ENCODE results near the gene KIRREL3.
"Not testable (repeated sequence)": the region's sequence is repeated elsewhere in the genome, so short reads cannot be mapped to it uniquely, and the experiment has no call there.

Gene KIRREL3

GRCh38 chr11:126996036-126996804, 4.3 kb downstream of the KIRREL3 start:
- no peak for DNase-seq

GRCh38 chr11:126993599-126993998, 7.0 kb downstream of the KIRREL3 start:
- DNase-seq: no peak

- DNase-seq: no peak
Observed at GRCh38 chr11:126992804-126993111, 7.8 kb downstream of the KIRREL3 start.

- DNase-seq: no peak
Observed at GRCh38 chr11:126992065-126992803, 8.3 kb downstream of the KIRREL3 start.

GRCh38 chr11:126991596-126991995, 9.0 kb downstream of the KIRREL3 start:
- no peak for DNase-seq

GRCh38 chr11:126990716-126991480, 9.7 kb downstream of the KIRREL3 start:
- DNase-seq: no peak

GRCh38 chr11:126989942-126990715, 10.4 kb downstream of the KIRREL3 start:
- peak in 4 of 5 experiments; percentile 1 to 44 (median 20) for DNase-seq

- no peak for DNase-seq
Observed at GRCh38 chr11:126988655-126989054, 11.9 kb downstream of the KIRREL3 start.

GRCh38 chr11:126981635-126982034, 18.9 kb downstream of the KIRREL3 start:
- DNase-seq: no peak

- DNase-seq: no peak
Observed at GRCh38 chr11:126978911-126979310, 21.7 kb downstream of the KIRREL3 start.

- no peak for DNase-seq
Observed at GRCh38 chr11:126978165-126978564, 22.4 kb downstream of the KIRREL3 start.

- DNase-seq: no peak
Observed at GRCh38 chr11:126973051-126973450, 27.5 kb downstream of the KIRREL3 start.

GRCh38 chr11:126971305-126971704, 29.3 kb downstream of the KIRREL3 start:
- DNase-seq: no peak

GRCh38 chr11:126969865-126970479, 30.6 kb downstream of the KIRREL3 start:
- DNase-seq: peak in 1 of 5 experiments; percentile 28

GRCh38 chr11:126968915-126969314, 31.7 kb downstream of the KIRREL3 start:
- DNase-seq: peak in 1 of 5 experiments; percentile 45

GRCh38 chr11:126965331-126965730, 35.2 kb downstream of the KIRREL3 start:
- no peak for DNase-seq

GRCh38 chr11:126963603-126964363, 36.8 kb downstream of the KIRREL3 start:
- no peak for DNase-seq

- DNase-seq: no peak
Observed at GRCh38 chr11:126963115-126963514, 37.5 kb downstream of the KIRREL3 start.

GRCh38 chr11:126959700-126960099, 40.9 kb downstream of the KIRREL3 start:
- DNase-seq: no peak

GRCh38 chr11:126956635-126957034, 43.9 kb downstream of the KIRREL3 start:
- no peak for DNase-seq

- not testable (repeated sequence) for DNase-seq
Observed at GRCh38 chr11:126952533-126952932, 48.0 kb downstream of the KIRREL3 start.

All from T-helper 2 cell (primary cell).